Renal cortical epithelial cell (primary cell): Measurements from ENCODE around the gene ABHD8. TPM values are rescaled to one million over a fixed set of nuclear protein-coding genes. Genes with fewer than 3 reads are reported as not detected.

Experiments used
- DNase-seq: peaks from one replicate; pipeline ENCODE4 v3.0.0-alpha.2; 2011; ENCODE audit warnings: low read depth
- total RNA-seq: library from RNA; depleted of rRNA; stranded (reverse); fragments of >200 nt; gene quantifications from 2 replicates; pipeline ENCODE4 v1.2.3, GENCODE V29; 2014

The ABHD8 gene
- total RNA-seq, 1 donor from 2014 or later = 19.4 TPM

- DNase-seq = no peak
Observed at GRCh38 chr19:17266026-17266425, 37.2 kb downstream of the ABHD8 start.

- DNase-seq = no peak
Observed at GRCh38 chr19:17264641-17264979, 38.6 kb downstream of the ABHD8 start, which contains the start of gene USHBP1. Gene USHBP1, minus strand, starts transcription at chr19:17264745. Its CDS starts 446 bp downstream, at chr19:17264299.

GRCh38 chr19:17263712-17264640, 39.2 kb downstream of the ABHD8 start:
- no peak for DNase-seq

- no peak for DNase-seq
Observed at GRCh38 chr19:17262557-17262956, 40.7 kb downstream of the ABHD8 start.

GRCh38 chr19:17260842-17261325, 42.3 kb downstream of the ABHD8 start:
- DNase-seq = peak; percentile 62

GRCh38 chr19:17259934-17260333, 43.3 kb downstream of the ABHD8 start:
- DNase-seq = no peak

- DNase-seq = no peak
Observed at GRCh38 chr19:17259118-17259780, 44.0 kb downstream of the ABHD8 start.

- DNase-seq = no peak
Observed at GRCh38 chr19:17256130-17256529, 47.1 kb downstream of the ABHD8 start.

- peak; percentile 71 for DNase-seq
Observed at GRCh38 chr19:17255150-17255621, 48.0 kb downstream of the ABHD8 start.

GRCh38 chr19:17254636-17255035, 48.6 kb downstream of the ABHD8 start:
- DNase-seq = no peak

- DNase-seq = no peak
Observed at GRCh38 chr19:17249887-17250548, 53.2 kb downstream of the ABHD8 start.

- DNase-seq = no peak
Observed at GRCh38 chr19:17248011-17248776, 55.0 kb downstream of the ABHD8 start.

GRCh38 chr19:17246681-17247425, 56.4 kb downstream of the ABHD8 start:
- DNase-seq = peak; percentile 14

- DNase-seq = no peak
Observed at GRCh38 chr19:17245535-17245984, 57.7 kb downstream of the ABHD8 start, which contains the start of gene NR2F6. Gene NR2F6, minus strand, starts transcription at chr19:17245919. Its CDS starts 699 bp downstream, at chr19:17245220.

- DNase-seq = no peak
Observed at GRCh38 chr19:17244618-17245534, 58.3 kb downstream of the ABHD8 start.

- DNase-seq = peak; percentile 22
Observed at GRCh38 chr19:17243830-17244617, 59.2 kb downstream of the ABHD8 start.

- DNase-seq = no peak
Observed at GRCh38 chr19:17243211-17243829, 59.9 kb downstream of the ABHD8 start.
